K562 (cell line): ENCODE data around the gene TIMM44. TPM values are rescaled to one million over a fixed set of nuclear protein-coding genes. Genes with fewer than 3 reads are reported as not detected.

Experiments used
- E2F1 ChIP-seq: sonication (generic); formaldehyde crosslinking; IDR thresholded peaks from 2 replicates; pipeline ENCODE4 v1.8.1; 2023; ENCODE audit warnings: mild to moderate bottlenecking, missing genetic modification reagents, moderate library complexity
- E2F6 ChIP-seq, 2 experiments: IDR thresholded peaks; 2 replicates each; pipeline ENCODE4 v1.6.1; 2011; ENCODE audit warnings: borderline replicate concordance in 1 of 2, control low read depth in 1 of 2, low read depth in 1 of 2, low read length in 1 of 2, mild to moderate bottlenecking in 1 of 2, mixed read lengths in 1 of 2, moderate library complexity in 1 of 2; ENCODE audit not compliant: insufficient read depth in 1 of 2, insufficient read length in 1 of 2, poor library complexity in 1 of 2, severe bottlenecking in 1 of 2; ENCODE audit errors: extremely low read depth in 1 of 2
- FOXP1 ChIP-seq: sonication (generic); formaldehyde crosslinking; IDR thresholded peaks from 2 replicates; pipeline ENCODE4 v1.8.0; 2022; ENCODE audit warnings: mild to moderate bottlenecking, missing genetic modification reagents
- GMEB1 ChIP-seq: fragments of 250-450 bp; sonication (Bioruptor Pico); IDR thresholded peaks from 2 replicates; pipeline ENCODE4 v1.4.0; 2020; ENCODE audit warnings: mild to moderate bottlenecking
- HMG20A ChIP-seq: fragments of 450-650 bp; formaldehyde crosslinking; conservative IDR thresholded peaks from 2 replicates; pipeline ENCODE4 v1.4.0; 2020; ENCODE audit warnings: mild to moderate bottlenecking, mixed read lengths
- HMGN3 ChIP-seq: IDR thresholded peaks from 2 replicates; pipeline ENCODE4 v1.6.1; 2011; ENCODE audit warnings: borderline replicate concordance, low read depth, mild to moderate bottlenecking, mixed read lengths, low read length; ENCODE audit not compliant: insufficient read length; ENCODE audit errors: extremely low read depth
- HNRNPH1 ChIP-seq: fragments of 200-400 bp; formaldehyde crosslinking; optimal IDR thresholded peaks from 2 replicates; pipeline ENCODE3; 2017; ENCODE audit warnings: low read depth, mild to moderate bottlenecking, low read length, moderate library complexity
- KDM5B ChIP-seq: fragments of 200-600 bp; sonication (generic); IDR thresholded peaks from 2 replicates; pipeline ENCODE4 v1.6.1; 2012; ENCODE audit warnings: low read depth, mild to moderate bottlenecking, moderate library complexity, low read length, control low read depth, inconsistent platforms; ENCODE audit not compliant: insufficient replicate concordance
- MTA3 ChIP-seq: fragments of 450-650 bp; formaldehyde crosslinking; IDR thresholded peaks from 2 replicates; pipeline ENCODE4 v1.6.1; 2017; ENCODE audit warnings: mild to moderate bottlenecking, borderline replicate concordance
- POLR2G ChIP-seq: fragments of 200-400 bp; formaldehyde crosslinking; IDR thresholded peaks from 2 replicates; pipeline ENCODE4 v1.6.1; 2017; ENCODE audit warnings: low read depth, mild to moderate bottlenecking, antibody characterized with exemption, low read length, moderate library complexity
- RBFOX2 ChIP-seq: fragments of 200-400 bp; formaldehyde crosslinking; IDR thresholded peaks from 2 replicates; pipeline ENCODE4 v1.6.1; 2017; ENCODE audit warnings: low read depth, mild to moderate bottlenecking, low read length, moderate library complexity
- RNF2 ChIP-seq: sonication (generic); IDR thresholded peaks from 2 replicates; pipeline ENCODE4 v1.6.1; 2016
- SMARCA5 ChIP-seq: fragments of 450-650 bp; IDR thresholded peaks from 2 replicates; pipeline ENCODE4 v1.6.1; 2016
- USF1 ChIP-seq: sonication (generic); formaldehyde crosslinking; IDR thresholded peaks from 2 replicates; pipeline ENCODE4 v1.9.0; 2022; ENCODE audit warnings: mild to moderate bottlenecking, missing genetic modification reagents
- USF2 ChIP-seq: sonication (generic); formaldehyde crosslinking; IDR thresholded peaks from 2 replicates; pipeline ENCODE4 v1.5.0; 2020; ENCODE audit warnings: missing genetic modification reagents
- ZBTB5 ChIP-seq: fragments of 450-650 bp; IDR thresholded peaks from 2 replicates; pipeline ENCODE4 v1.6.1; 2017; ENCODE audit warnings: antibody characterized with exemption
- ZNF143 ChIP-seq: sonication (generic); formaldehyde crosslinking; IDR thresholded peaks from 2 replicates; pipeline ENCODE4 v1.9.0; 2022; ENCODE audit warnings: mild to moderate bottlenecking, missing genetic modification reagents
- polyA plus RNA-seq, 8 experiments: library from polyadenylated mRNA; depleted of rRNA in 4 of 8; stranded (reverse) in 5 of 8; unstranded in 3 of 8; fragments of >200 nt; fragmentation: Nextera tagmentation in 2 of 8; fragmentation: Illumina TruSeq in 1 of 8; extraction: Ambion mirVana in 2 of 8; extraction: Trizol in 1 of 8; gene quantifications; 2 replicates each; pipeline versions ENCODE4 v1.2.1 to v1.2.3, GENCODE V29; 2011 to 2014; ENCODE audit warnings: inconsistent platforms in 1 of 8, missing spikeins in 1 of 8
- total RNA-seq, 7 experiments: library from RNA; depleted of rRNA in 6 of 7; stranded (reverse); fragments of >200 nt in 6 of 7; fragmentation: Illumina TruSeq in 2 of 7; extraction: Trizol in 2 of 7; gene quantifications; 2 replicates each; pipeline versions ENCODE4 v1.2.1 to v1.2.3, GENCODE V29; 2011 to 2021; ENCODE audit warnings: low replicate concordance in 1 of 7

TIMM44 gene
- total and polyA plus RNA-seq, 9 of the 15 experiments (the other 6 are each of a cell fraction or from before 2014, with no cell fraction given), result 10.3 to 231 (median 89.3) TPM

GRCh38 chr19:7920519-7921301, 22.8 kb downstream of the TIMM44 start (continued):
- TF ChIP-seq E2F1 (0 out of 2 replicates have a peak, but pooled peaks have one; percentile 66), KDM5B (peak; percentile 31), HMG20A (no peak), GMEB1 (CRISPR knock-in tag) (peak; percentile 17; the same call in 1 of the 2 replicates), RNF2 (peak; percentile 14; the same call in 1 of the 2 replicates), SMARCA5 (no peak), E2F6 (IDR thresholded peaks at IDR 0.05; ENCODE audit: borderline replicate concordance in 1 of 2, extremely low read depth in 1 of 2, insufficient read depth in 1 of 2, insufficient read length in 1 of 2, low read depth in 1 of 2, low read length in 1 of 2, poor library complexity in 1 of 2, severe bottlenecking in 1 of 2) (peak; percentile 30 to 76), FOXP1 (CRISPR knock-in tag) (peak; percentile 84), POLR2G (0 out of 2 replicates have a peak, but pooled peaks have one; percentile 38), RBFOX2 (peak; percentile 10), MTA3 (no peak; the same call in 1 of the 2 replicates), USF2 (CRISPR knock-in tag) (no peak), HNRNPH1 (no peak), USF1 (no peak), ZBTB5 (no peak), HMGN3 (peak; percentile 15), ZNF143 (CRISPR knock-in tag) (no peak)
